B cell (primary cell): Measurements from ENCODE around the gene LCN9.

ENCODE experiments used
- EZH2 ChIP-seq: IDR thresholded peaks from 2 replicates; pipeline ENCODE4 v1.6.1; 2012; ENCODE audit warnings: borderline replicate concordance, low read depth, mild to moderate bottlenecking, moderate library complexity, low read length; ENCODE audit not compliant: insufficient read depth, poor library complexity, severe bottlenecking
- TF ChIP-seq, protein P1 (sequence below): fragments of 200-600 bp; IDR thresholded peaks from one replicate; pipeline ENCODE4 v1.8.0; 2022; ENCODE audit warnings: antibody characterized with exemption, mild to moderate bottlenecking

DNA sequence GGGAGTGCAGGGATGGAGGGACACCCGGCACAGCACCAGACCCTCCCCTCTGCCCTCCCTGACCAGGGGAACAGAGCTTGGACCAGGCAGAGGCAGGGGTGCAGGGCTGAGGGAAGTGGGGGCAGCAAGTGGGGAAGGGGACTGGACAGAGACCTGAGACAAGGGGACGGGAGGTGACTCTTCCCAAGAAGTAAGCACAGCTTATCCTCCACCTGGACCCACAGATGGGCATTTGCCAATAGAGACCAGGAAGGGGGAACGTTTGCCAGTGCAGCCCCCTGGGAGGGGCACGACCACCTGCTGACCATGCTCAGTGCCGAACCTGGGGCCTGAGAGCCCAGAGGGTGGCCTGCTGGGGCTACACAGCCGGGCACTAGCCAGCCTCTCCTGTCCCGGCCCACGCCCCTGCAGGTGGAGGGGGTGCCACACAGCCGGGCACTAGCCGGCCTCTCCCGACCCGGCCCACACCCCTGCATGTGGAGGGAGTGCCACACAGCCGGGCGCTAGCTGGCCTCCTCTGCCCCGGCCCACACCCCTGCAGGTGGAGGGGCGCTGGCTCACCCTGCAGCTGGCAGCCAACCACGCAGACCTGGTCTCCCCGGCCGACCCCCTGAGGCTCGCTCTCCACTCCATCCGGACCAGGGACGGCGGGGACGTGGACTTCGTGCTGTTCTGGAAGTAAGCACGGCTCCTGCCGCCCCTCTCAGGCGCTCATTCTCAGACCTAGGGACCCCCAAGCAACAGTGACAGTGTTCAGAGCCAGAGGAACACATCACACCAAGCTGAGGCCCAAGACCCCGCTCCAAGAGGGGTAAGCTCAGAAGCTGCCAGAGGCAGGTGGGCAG is 48.1 kb upstream of the LCN9 start:
- TF ChIP-seq, protein P1, sequence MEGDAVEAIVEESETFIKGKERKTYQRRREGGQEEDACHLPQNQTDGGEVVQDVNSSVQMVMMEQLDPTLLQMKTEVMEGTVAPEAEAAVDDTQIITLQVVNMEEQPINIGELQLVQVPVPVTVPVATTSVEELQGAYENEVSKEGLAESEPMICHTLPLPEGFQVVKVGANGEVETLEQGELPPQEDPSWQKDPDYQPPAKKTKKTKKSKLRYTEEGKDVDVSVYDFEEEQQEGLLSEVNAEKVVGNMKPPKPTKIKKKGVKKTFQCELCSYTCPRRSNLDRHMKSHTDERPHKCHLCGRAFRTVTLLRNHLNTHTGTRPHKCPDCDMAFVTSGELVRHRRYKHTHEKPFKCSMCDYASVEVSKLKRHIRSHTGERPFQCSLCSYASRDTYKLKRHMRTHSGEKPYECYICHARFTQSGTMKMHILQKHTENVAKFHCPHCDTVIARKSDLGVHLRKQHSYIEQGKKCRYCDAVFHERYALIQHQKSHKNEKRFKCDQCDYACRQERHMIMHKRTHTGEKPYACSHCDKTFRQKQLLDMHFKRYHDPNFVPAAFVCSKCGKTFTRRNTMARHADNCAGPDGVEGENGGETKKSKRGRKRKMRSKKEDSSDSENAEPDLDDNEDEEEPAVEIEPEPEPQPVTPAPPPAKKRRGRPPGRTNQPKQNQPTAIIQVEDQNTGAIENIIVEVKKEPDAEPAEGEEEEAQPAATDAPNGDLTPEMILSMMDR: no peak
- no peak for TF ChIP-seq EZH2
